Loucy (cell line): Measurements from ENCODE around the gene SPTSSA.

Source experiments
- H2AFZ ChIP-seq: fragments of 200-600 bp; sonication (generic); 2 replicates; pipeline ENCODE4 v1.6.0; 2016; ENCODE audit warnings: antibody characterized with exemption, mild to moderate bottlenecking, low read length, moderate library complexity
- H3F3A ChIP-seq: fragments of 200-600 bp; 2 replicates; pipeline ENCODE4 v1.6.0; 2016; ENCODE audit warnings: antibody characterized with exemption, low read depth, mild to moderate bottlenecking
- H3K27me3 ChIP-seq: fragments of 200-600 bp; sonication (generic); 2 replicates; pipeline ENCODE4 v1.6.1; 2014; ENCODE audit warnings: low read length, mild to moderate bottlenecking; ENCODE audit not compliant: insufficient read depth, poor library complexity, severe bottlenecking
- H3K36me3 ChIP-seq: fragments of 200-600 bp; sonication (generic); 2 replicates; pipeline ENCODE4 v1.6.1; 2016; ENCODE audit warnings: low read length; ENCODE audit not compliant: insufficient read depth
- H3K4me1 ChIP-seq: fragments of 200-600 bp; sonication (generic); 2 replicates; pipeline ENCODE4 v1.5.1; 2014; ENCODE audit warnings: low read length, mild to moderate bottlenecking; ENCODE audit not compliant: insufficient read depth, poor library complexity, severe bottlenecking
- H3K4me2 ChIP-seq: fragments of 200-600 bp; sonication (generic); 2 replicates; pipeline ENCODE4 v1.6.0; 2014; ENCODE audit warnings: antibody characterized with exemption, low read length, low read depth, mild to moderate bottlenecking; ENCODE audit not compliant: poor library complexity, severe bottlenecking
- H3K4me3 ChIP-seq: fragments of 200-600 bp; sonication (generic); 2 replicates; pipeline ENCODE4 v1.5.1; 2014; ENCODE audit warnings: low read length, mild to moderate bottlenecking, mixed read lengths; ENCODE audit not compliant: poor library complexity, severe bottlenecking
- H3K79me2 ChIP-seq: fragments of 200-600 bp; sonication (generic); 2 replicates; pipeline ENCODE4 v1.6.1; 2014; ENCODE audit warnings: low read length; ENCODE audit not compliant: insufficient read depth
- H3K9ac ChIP-seq: fragments of 200-600 bp; sonication (generic); 2 replicates; pipeline ENCODE4 v1.6.0; 2014; ENCODE audit warnings: mild to moderate bottlenecking, low read depth, low read length, moderate library complexity; ENCODE audit not compliant: poor library complexity, severe bottlenecking
- H3K9me2 ChIP-seq: fragments of 200-600 bp; sonication (generic); replicated peaks from 2 replicates; pipeline ENCODE4 v1.6.1; 2016; ENCODE audit warnings: low read depth, low read length, mixed read lengths
- H3K9me3 ChIP-seq: fragments of 200-600 bp; sonication (generic); 2 replicates; pipeline ENCODE4 v1.6.1; 2014; ENCODE audit warnings: mild to moderate bottlenecking, antibody characterized with exemption, low read length, low read depth; ENCODE audit not compliant: insufficient read depth
- H4K20me1 ChIP-seq: fragments of 200-600 bp; sonication (generic); 2 replicates; pipeline ENCODE4 v1.6.0; 2014; ENCODE audit warnings: antibody characterized with exemption, low read length, mild to moderate bottlenecking; ENCODE audit not compliant: insufficient read depth, poor library complexity, severe bottlenecking
- CTCF ChIP-seq: fragments of 200-600 bp; sonication (generic); conservative IDR thresholded peaks from 2 replicates; pipeline ENCODE4 v1.5.1; 2014; ENCODE audit warnings: mild to moderate bottlenecking, antibody characterized with exemption, low read length
- EZH2phosphoT487 ChIP-seq: fragments of 200-600 bp; IDR thresholded peaks from 2 replicates; pipeline ENCODE4 v1.6.1; 2018; ENCODE audit warnings: antibody characterized with exemption, mild to moderate bottlenecking, moderate library complexity, borderline replicate concordance

The SPTSSA gene

GRCh38 chr14:34470319-34470718 lies 8.3 kb upstream of the SPTSSA start:
- no peaks in the 10 kb centered on the region for H3K36me3 ChIP-seq
- H3K9me3 ChIP-seq = no peaks in the 10 kb centered on the region
- H3K9me2 ChIP-seq = no peaks in the 10 kb centered on the region
- H3K27me3 ChIP-seq = no peaks in the 10 kb centered on the region
- no peak overlapping the region for H3K9ac ChIP-seq
- no peak overlapping the region for H3K4me3 ChIP-seq
- TF ChIP-seq CTCF (no peak), EZH2phosphoT487 (no peak)
- H2AFZ ChIP-seq = no peak overlapping the region
- no peak overlapping the region for H3K4me2 ChIP-seq
- H3K79me2 ChIP-seq = no peaks in the 10 kb centered on the region
- no peaks in the 10 kb centered on the region for H3F3A ChIP-seq
- no peaks in the 10 kb centered on the region for H4K20me1 ChIP-seq
- peaks cover 4% of the 10 kb centered on the region for H3K4me1 ChIP-seq

GRCh38 chr14:34466691-34467090 lies 4.7 kb upstream of the SPTSSA start:
- Histone ChIP-seq H3K27me3 (no peaks in the 10 kb centered on the region), H3K9me3 (no peaks in the 10 kb centered on the region), H3K36me3 (no peaks in the 10 kb centered on the region), H3K9me2 (no peaks in the 10 kb centered on the region), H3K79me2 (peaks cover under 1% of the 10 kb centered on the region), H2AFZ (no peak overlapping the region), H3K9ac (no peak overlapping the region), H4K20me1 (no peaks in the 10 kb centered on the region), H3K4me1 (peaks cover 7% of the 10 kb centered on the region), H3K4me3 (no peak overlapping the region), H3F3A (no peaks in the 10 kb centered on the region), H3K4me2 (no peak overlapping the region)
- TF ChIP-seq CTCF (no peak), EZH2phosphoT487 (no peak)

GRCh38 chr14:34465069-34465859 lies 3.2 kb upstream of the SPTSSA start:
- Histone ChIP-seq H3K9me2 (no peaks in the 10 kb centered on the region), H3K4me3 (peak overlapping the region; percentile 1), H2AFZ (peak overlapping the region; percentile 80), H3K79me2 (peaks cover 14% of the 10 kb centered on the region), H3F3A (no peaks in the 10 kb centered on the region), H3K4me1 (peaks cover 21% of the 10 kb centered on the region), H3K36me3 (no peaks in the 10 kb centered on the region), H3K27me3 (no peaks in the 10 kb centered on the region), H3K9me3 (no peaks in the 10 kb centered on the region), H4K20me1 (peaks cover 9% of the 10 kb centered on the region), H3K9ac (no peak overlapping the region), H3K4me2 (peak overlapping the region; percentile 22)
- TF ChIP-seq CTCF (no peak), EZH2phosphoT487 (no peak)
